ENCODE results near the gene RXFP2. TPM values are rescaled to one million over a fixed set of nuclear protein-coding genes. Genes with fewer than 3 reads are reported as not detected.

The RXFP2 gene
- total and polyA plus RNA-seq, 9 of the 15 experiments (the other 6 are each of a cell fraction or from before 2014, with no cell fraction given): not detected

DNA sequence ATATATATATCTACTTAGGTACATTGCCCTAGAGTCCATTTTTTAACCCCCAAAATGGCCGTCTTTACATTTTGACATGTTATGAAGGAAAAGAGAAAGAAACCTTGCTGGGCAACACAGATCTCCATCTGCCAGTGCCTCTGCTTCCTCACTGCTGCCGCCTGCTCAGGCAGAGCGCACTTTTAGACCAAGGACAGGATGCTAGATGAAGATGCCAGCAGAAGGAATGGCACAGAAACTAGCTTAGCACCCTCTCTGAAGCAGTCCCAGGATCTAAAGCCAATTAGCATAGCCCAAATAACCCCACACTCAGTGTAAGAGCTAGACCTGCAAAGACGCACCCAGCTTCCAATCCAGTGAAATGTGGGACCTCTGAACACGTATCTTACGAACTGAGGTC lies 111.9 kb downstream of the RXFP2 start (continued):
- TF ChIP-seq, protein P1, sequence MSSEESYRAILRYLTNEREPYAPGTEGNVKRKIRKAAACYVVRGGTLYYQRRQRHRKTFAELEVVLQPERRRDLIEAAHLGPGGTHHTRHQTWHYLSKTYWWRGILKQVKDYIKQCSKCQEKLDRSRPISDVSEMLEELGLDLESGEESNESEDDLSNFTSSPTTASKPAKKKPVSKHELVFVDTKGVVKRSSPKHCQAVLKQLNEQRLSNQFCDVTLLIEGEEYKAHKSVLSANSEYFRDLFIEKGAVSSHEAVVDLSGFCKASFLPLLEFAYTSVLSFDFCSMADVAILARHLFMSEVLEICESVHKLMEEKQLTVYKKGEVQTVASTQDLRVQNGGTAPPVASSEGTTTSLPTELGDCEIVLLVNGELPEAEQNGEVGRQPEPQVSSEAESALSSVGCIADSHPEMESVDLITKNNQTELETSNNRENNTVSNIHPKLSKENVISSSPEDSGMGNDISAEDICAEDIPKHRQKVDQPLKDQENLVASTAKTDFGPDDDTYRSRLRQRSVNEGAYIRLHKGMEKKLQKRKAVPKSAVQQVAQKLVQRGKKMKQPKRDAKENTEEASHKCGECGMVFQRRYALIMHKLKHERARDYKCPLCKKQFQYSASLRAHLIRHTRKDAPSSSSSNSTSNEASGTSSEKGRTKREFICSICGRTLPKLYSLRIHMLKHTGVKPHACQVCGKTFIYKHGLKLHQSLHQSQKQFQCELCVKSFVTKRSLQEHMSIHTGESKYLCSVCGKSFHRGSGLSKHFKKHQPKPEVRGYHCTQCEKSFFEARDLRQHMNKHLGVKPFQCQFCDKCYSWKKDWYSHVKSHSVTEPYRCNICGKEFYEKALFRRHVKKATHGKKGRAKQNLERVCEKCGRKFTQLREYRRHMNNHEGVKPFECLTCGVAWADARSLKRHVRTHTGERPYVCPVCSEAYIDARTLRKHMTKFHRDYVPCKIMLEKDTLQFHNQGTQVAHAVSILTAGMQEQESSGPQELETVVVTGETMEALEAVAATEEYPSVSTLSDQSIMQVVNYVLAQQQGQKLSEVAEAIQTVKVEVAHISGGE (CRISPR knock-in tag; IDR thresholded peaks at IDR 0.05): no peak
- TF ChIP-seq PYGO2 (tag; IDR thresholded peaks at IDR 0.05) (no peak), JUNB (CRISPR knock-in tag; conservative IDR thresholded peaks at IDR 0.05) (no peak)
- TF ChIP-seq, protein P2, sequence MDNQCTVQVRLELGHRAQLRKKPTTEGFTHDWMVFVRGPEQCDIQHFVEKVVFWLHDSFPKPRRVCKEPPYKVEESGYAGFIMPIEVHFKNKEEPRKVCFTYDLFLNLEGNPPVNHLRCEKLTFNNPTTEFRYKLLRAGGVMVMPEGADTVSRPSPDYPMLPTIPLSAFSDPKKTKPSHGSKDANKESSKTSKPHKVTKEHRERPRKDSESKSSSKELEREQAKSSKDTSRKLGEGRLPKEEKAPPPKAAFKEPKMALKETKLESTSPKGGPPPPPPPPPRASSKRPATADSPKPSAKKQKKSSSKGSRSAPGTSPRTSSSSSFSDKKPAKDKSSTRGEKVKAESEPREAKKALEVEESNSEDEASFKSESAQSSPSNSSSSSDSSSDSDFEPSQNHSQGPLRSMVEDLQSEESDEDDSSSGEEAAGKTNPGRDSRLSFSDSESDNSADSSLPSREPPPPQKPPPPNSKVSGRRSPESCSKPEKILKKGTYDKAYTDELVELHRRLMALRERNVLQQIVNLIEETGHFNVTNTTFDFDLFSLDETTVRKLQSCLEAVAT (IDR thresholded peaks at IDR 0.05): no peak

Measured in K562 (cell line).